ENCODE results near the gene CD200.

Gene CD200

GRCh38 chr3:112327371-112327951, 5.5 kb upstream of the CD200 start:
- DNase-seq (ENCODE audit: low spot score), result peak; percentile 45
- in situ Hi-C loops (cut with MboI; ENCODE audit: low pct_unique_long_range_greater_than_20kb, low sequenced_read_pairs, unreplicated experiment), result loop anchor here (10.0 kb wide), 1 partner anchor 197 kb away; no protein-coding TSS in a partner anchor

GRCh38 chr3:112331851-112332250, 1.1 kb upstream of the CD200 start:
- in situ Hi-C loops (cut with MboI; ENCODE audit: low pct_unique_long_range_greater_than_20kb, low sequenced_read_pairs, unreplicated experiment), result no loop called here
- DNase-seq (ENCODE audit: low spot score), result no peak
- no peak for TF ChIP-seq CTCF (IDR thresholded peaks at IDR 0.05; ENCODE audit: extremely low read depth, insufficient read depth, missing control alignments)

More at GRCh38 chr3:112327371-112327951, 5.5 kb upstream of the CD200 start:
- peak; percentile 66 for TF ChIP-seq CTCF (IDR thresholded peaks at IDR 0.05; ENCODE audit: extremely low read depth, insufficient read depth, missing control alignments)

GRCh38 chr3:112333381-112334317, 693 bp downstream of the CD200 start:
- in situ Hi-C loops (cut with MboI; ENCODE audit: low pct_unique_long_range_greater_than_20kb, low sequenced_read_pairs, unreplicated experiment), result no loop called here
- no peak for TF ChIP-seq CTCF (IDR thresholded peaks at IDR 0.05; ENCODE audit: extremely low read depth, insufficient read depth, missing control alignments)
- DNase-seq (ENCODE audit: low spot score), result peak; percentile 17

GRCh38 chr3:112334691-112335433, 1.9 kb downstream of the CD200 start:
- in situ Hi-C loops (cut with MboI; ENCODE audit: low pct_unique_long_range_greater_than_20kb, low sequenced_read_pairs, unreplicated experiment), result no loop called here
- DNase-seq (ENCODE audit: low spot score), result no peak
- TF ChIP-seq CTCF (IDR thresholded peaks at IDR 0.05; ENCODE audit: extremely low read depth, insufficient read depth, missing control alignments), result no peak

- DNase-seq (ENCODE audit: low spot score), result no peak
- no peak for TF ChIP-seq CTCF (IDR thresholded peaks at IDR 0.05; ENCODE audit: extremely low read depth, insufficient read depth, missing control alignments)
- in situ Hi-C loops (cut with MboI; ENCODE audit: low pct_unique_long_range_greater_than_20kb, low sequenced_read_pairs, unreplicated experiment), result no loop called here
These were observed 2.5 kb downstream of the CD200 start for GRCh38 chr3:112335434-112335781.

- in situ Hi-C loops (cut with MboI; ENCODE audit: low pct_unique_long_range_greater_than_20kb, low sequenced_read_pairs, unreplicated experiment), result no loop called here
These were observed 5.2 kb downstream of the CD200 start for GRCh38 chr3:112338021-112338726.

More at GRCh38 chr3:112338021-112338726, 5.2 kb downstream of the CD200 start:
- no peak for DNase-seq (ENCODE audit: low spot score)
- TF ChIP-seq CTCF (IDR thresholded peaks at IDR 0.05; ENCODE audit: extremely low read depth, insufficient read depth, missing control alignments), result no peak
